Measurements from ENCODE around the gene TTC39C. TPM values are rescaled to one million over a fixed set of nuclear protein-coding genes. Genes with fewer than 3 reads are reported as not detected.

Gene TTC39C
- total and polyA plus RNA-seq, 2 donors (not counting 1 experiment from before 2014, with no cell fraction given): 15.8 to 32.0 TPM

DNA sequence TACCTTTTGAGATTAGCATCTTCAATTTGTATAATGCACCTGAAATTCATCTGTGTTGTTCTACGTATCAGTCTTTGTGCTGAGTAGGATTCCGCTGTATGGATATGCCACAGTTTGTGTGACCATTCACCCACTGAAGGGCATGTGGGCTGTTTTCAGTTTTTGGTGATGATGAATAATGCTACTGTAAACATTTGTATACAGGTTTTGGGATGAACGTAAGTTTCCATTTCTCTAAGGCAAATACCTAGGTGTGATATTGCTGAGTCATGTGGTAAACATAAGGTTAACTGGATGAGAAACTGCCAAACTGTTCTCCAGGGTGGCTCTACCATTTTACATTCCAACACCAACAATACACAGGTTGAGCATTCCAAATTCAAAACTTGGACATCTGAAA is 159.4 kb downstream of the TTC39C start:
- H3K36me3 ChIP-seq (ENCODE audit: control insufficient read depth, insufficient read depth, low read length): no peaks in the 10 kb centered on the region
- H4K20me1 ChIP-seq (ENCODE audit: control insufficient read depth, extremely low read depth, insufficient read depth, low read length): no peaks in the 10 kb centered on the region
- H3K79me2 ChIP-seq (ENCODE audit: control insufficient read depth, insufficient read depth, low read length): no peaks in the 10 kb centered on the region
- DNase-seq (ENCODE audit: low read depth in 2 of 2): no peak
- TF ChIP-seq CTCF (conservative IDR thresholded peaks at IDR 0.05 in 1 of 2, IDR thresholded peaks at IDR 0.05 in 1 of 2; ENCODE audit: low read depth in 1 of 2, low read length in 2 of 2): no peak
- no peak for TF ChIP-seq EZH2 (IDR thresholded peaks at IDR 0.05; ENCODE audit: low read length, missing control alignments)
- H3K27ac ChIP-seq (ENCODE audit: insufficient read depth, low read length): no peak overlapping the region
- H3K9ac ChIP-seq (ENCODE audit: insufficient read depth, low read length): no peak overlapping the region
- H3K9me3 ChIP-seq (ENCODE audit: control insufficient read depth, insufficient read depth, low read depth, low read length): no peaks in the 10 kb centered on the region
- H3K4me2 ChIP-seq (ENCODE audit: extremely low read depth, insufficient read depth, low read length): no peak overlapping the region
- no peaks in the 10 kb centered on the region for H3K4me1 ChIP-seq (ENCODE audit: control insufficient read depth, extremely low read depth, insufficient read depth, low read length)
- H3K27me3 ChIP-seq (ENCODE audit: control insufficient read depth, insufficient read depth, low read length): no peaks in the 10 kb centered on the region
- no peak overlapping the region for H2AFZ ChIP-seq (ENCODE audit: low read length)
- H3K4me3 ChIP-seq (replicated peaks in 1 of 4; ENCODE audit: control extremely low read depth in 1 of 4, insufficient read depth in 1 of 4, low read depth in 3 of 4, low read length in 4 of 4): no peak overlapping the region

DNA sequence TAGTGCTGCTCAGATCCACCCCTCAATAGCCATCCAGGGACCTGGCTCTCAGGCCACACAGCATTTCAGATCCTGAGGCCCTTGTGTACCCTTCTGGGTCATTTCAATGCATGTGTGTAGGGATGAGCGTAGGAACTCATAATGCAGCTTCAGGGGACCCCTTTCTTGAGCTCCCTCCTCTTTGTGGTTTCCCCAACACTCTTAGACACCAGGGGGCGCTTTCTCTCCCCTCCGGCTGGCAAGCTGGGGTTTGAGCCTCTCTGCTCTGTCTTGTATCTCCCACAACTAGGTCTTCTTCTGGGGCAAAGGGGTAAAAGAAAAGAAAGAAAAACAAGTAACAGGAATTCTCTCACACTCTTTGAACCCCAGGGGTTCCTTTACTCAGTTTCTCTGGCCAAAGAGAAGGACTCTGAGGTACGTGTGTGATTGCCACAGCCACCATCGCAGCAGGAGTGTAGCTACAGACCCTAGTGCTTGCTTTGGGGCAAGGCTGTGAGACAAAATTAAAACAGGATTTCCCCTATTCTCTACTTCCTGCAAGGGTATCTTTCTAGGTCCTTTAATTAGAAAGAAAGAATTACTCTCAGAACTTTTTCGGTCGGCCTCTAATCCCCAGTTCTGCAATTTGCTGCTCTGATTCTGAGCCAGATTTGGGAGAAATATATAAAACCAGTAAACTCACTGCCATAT is 162.3 kb downstream of the TTC39C start:
- Histone ChIP-seq H2AFZ (ENCODE audit: low read length) (no peak overlapping the region), H3K9me3 (ENCODE audit: control insufficient read depth, insufficient read depth, low read depth, low read length) (no peaks in the 10 kb centered on the region), H3K79me2 (ENCODE audit: control insufficient read depth, insufficient read depth, low read length) (no peaks in the 10 kb centered on the region), H4K20me1 (ENCODE audit: control insufficient read depth, extremely low read depth, insufficient read depth, low read length) (no peaks in the 10 kb centered on the region), H3K9ac (ENCODE audit: insufficient read depth, low read length) (no peak overlapping the region), H3K4me2 (ENCODE audit: extremely low read depth, insufficient read depth, low read length) (no peak overlapping the region), H3K4me3 (replicated peaks in 1 of 4; ENCODE audit: control extremely low read depth in 1 of 4, insufficient read depth in 1 of 4, low read depth in 3 of 4, low read length in 4 of 4) (no peak overlapping the region), H3K27me3 (ENCODE audit: control insufficient read depth, insufficient read depth, low read length) (no peaks in the 10 kb centered on the region), H3K27ac (ENCODE audit: insufficient read depth, low read length) (no peak overlapping the region), H3K36me3 (ENCODE audit: control insufficient read depth, insufficient read depth, low read length) (no peaks in the 10 kb centered on the region), H3K4me1 (ENCODE audit: control insufficient read depth, extremely low read depth, insufficient read depth, low read length) (no peaks in the 10 kb centered on the region)
- TF ChIP-seq CTCF (conservative IDR thresholded peaks at IDR 0.05 in 1 of 2, IDR thresholded peaks at IDR 0.05 in 1 of 2; ENCODE audit: low read depth in 1 of 2, low read length in 2 of 2) (peak; percentile 67 to 82), EZH2 (IDR thresholded peaks at IDR 0.05; ENCODE audit: low read length, missing control alignments) (no peak)
- peak; percentile 36 to 62 for DNase-seq (ENCODE audit: low read depth in 2 of 2)

DNA sequence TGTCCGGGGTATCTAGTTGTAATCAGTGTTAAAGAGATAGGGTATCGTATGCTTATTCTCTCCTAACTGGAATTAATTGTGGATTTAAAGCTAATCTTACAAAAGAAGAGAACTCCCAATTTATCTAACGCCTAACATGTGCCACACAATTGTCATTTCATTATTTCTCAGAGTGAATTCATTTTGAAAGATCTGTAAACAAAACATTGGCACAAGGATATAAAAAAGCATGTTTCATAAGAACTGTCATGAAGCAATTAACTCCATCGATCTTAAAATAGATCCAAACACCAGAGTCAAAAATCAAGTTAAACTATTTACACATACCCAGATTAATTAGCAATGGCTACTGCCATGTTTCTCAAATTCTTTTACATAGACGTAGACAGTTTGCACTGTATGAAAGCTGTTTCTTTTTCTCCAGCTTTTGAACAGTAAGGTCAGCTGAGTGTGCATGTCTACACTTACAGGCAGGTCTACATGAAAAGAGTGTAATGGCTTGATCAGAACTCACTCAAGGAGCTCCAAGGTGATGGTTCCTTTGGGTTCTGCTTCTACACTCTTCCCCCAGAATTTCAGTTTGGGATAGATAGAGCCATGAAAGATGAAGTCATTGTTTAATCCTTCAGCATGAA is 163.1 kb downstream of the TTC39C start:
- H3K4me3 ChIP-seq (replicated peaks in 1 of 4; ENCODE audit: control extremely low read depth in 1 of 4, insufficient read depth in 1 of 4, low read depth in 3 of 4, low read length in 4 of 4): no peak overlapping the region
- no peak overlapping the region for H3K4me2 ChIP-seq (ENCODE audit: extremely low read depth, insufficient read depth, low read length)
- TF ChIP-seq CTCF (conservative IDR thresholded peaks at IDR 0.05 in 1 of 2, IDR thresholded peaks at IDR 0.05 in 1 of 2; ENCODE audit: low read depth in 1 of 2, low read length in 2 of 2) (no peak), EZH2 (IDR thresholded peaks at IDR 0.05; ENCODE audit: low read length, missing control alignments) (no peak)
- no peaks in the 10 kb centered on the region for H4K20me1 ChIP-seq (ENCODE audit: control insufficient read depth, extremely low read depth, insufficient read depth, low read length)
- H3K27ac ChIP-seq (ENCODE audit: insufficient read depth, low read length): no peak overlapping the region
- H3K9me3 ChIP-seq (ENCODE audit: control insufficient read depth, insufficient read depth, low read depth, low read length): no peaks in the 10 kb centered on the region
- H3K27me3 ChIP-seq (ENCODE audit: control insufficient read depth, insufficient read depth, low read length): no peaks in the 10 kb centered on the region
- no peak overlapping the region for H2AFZ ChIP-seq (ENCODE audit: low read length)
- no peaks in the 10 kb centered on the region for H3K4me1 ChIP-seq (ENCODE audit: control insufficient read depth, extremely low read depth, insufficient read depth, low read length)
- H3K36me3 ChIP-seq (ENCODE audit: control insufficient read depth, insufficient read depth, low read length): no peaks in the 10 kb centered on the region
- no peak overlapping the region for H3K9ac ChIP-seq (ENCODE audit: insufficient read depth, low read length)
- no peaks in the 10 kb centered on the region for H3K79me2 ChIP-seq (ENCODE audit: control insufficient read depth, insufficient read depth, low read length)
- no peak for DNase-seq (ENCODE audit: low read depth in 2 of 2)
